ENCODE measurements around the gene PSMG3. TPM values are rescaled to one million over a fixed set of nuclear protein-coding genes. Genes with fewer than 3 reads are reported as not detected.

Gene PSMG3
- total and polyA plus RNA-seq, 2 donors (not counting 3 experiments of a cell fraction or from before 2014, with no cell fraction given) = 25.5 to 49.7 TPM

DNA sequence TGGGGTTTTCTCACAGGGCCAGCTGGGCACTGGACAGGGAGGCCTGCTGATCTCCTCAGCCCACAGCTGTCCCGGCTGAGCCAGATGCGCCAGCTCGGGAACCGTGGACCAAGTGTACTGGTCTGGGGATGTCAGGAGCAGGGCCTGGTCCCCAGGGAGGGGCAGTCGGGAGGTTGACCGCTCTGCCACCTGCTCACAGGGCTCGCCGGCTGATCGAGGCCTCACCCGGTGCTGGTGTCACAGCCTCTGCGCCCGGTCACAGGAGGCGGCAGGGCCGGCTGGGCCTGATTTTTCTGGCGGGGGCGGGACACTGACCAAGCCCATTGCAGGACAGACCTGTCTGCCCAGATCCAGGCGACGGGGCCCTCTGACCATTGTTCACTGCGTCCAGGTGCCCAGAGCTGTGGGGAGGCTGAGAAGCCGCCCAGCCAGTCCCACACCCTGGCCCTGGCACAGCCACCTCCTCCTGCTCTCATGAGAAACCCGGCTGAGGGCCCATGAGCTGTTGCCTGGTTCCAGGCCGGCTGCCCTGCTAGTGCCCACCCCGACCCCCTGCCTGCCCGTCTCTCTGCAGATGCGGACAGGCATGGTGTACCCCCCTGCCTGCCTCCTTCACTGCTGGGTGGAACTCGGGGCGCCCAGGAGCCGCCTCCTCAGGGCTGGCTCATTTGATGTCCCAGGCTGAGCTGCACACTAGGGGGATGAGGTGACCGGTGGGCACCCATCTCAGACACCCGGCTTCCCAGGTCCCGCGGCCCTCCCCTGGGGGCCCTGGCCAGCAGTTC is 10.8 kb downstream of the PSMG3 start:
- Histone ChIP-seq H2AFZ (ENCODE audit: low read depth, low read length) (no peak overlapping the region), H3K27ac (ENCODE audit: insufficient read depth, low read depth, low read length) (no peak overlapping the region), H3K4me1 (ENCODE audit: control insufficient read depth, extremely low read depth, insufficient read depth, low read length) (no peaks in the 10 kb centered on the region), H3K36me3 (ENCODE audit: control insufficient read depth in 2 of 2, extremely low read depth in 1 of 2, insufficient read depth in 2 of 2, low read length in 2 of 2) (no peaks in the 10 kb centered on the region), H3K9me1 (replicated peaks; ENCODE audit: control insufficient read depth, extremely low read depth, insufficient read depth, low read length) (no peaks in the 10 kb centered on the region), H3K79me2 (ENCODE audit: control insufficient read depth, insufficient read depth, low read length) (no peaks in the 10 kb centered on the region), H3K9me3 (replicated peaks; ENCODE audit: control insufficient read depth, insufficient read depth, low read length) (no peaks in the 10 kb centered on the region), H3K27me3 (ENCODE audit: control insufficient read depth in 2 of 2, insufficient read depth in 2 of 2, low read length in 2 of 2) (no peaks in the 10 kb centered on the region), H3K4me2 (ENCODE audit: insufficient read depth, low read length) (no peak overlapping the region), H3K4me3 (replicated peaks in 1 of 3; ENCODE audit: insufficient read depth in 1 of 3, low read depth in 1 of 3, low read length in 3 of 3) (no peak overlapping the region), H4K20me1 (replicated peaks; ENCODE audit: control insufficient read depth, extremely low read depth, insufficient read depth, low read length) (no peaks in the 10 kb centered on the region), H3K9ac (replicated peaks; ENCODE audit: extremely low read depth, insufficient read depth, low read length) (no peak overlapping the region)
- no peak for FAIRE-seq
- ChIA-PET POLR2A (no interaction called here), CTCF (interaction anchor here (0.9 to 1.2 kb wide), 3 partner anchors 23 to 55 kb away, joined by 3 read pairs; partner anchors contain the start of gene INTS1)
- dilution Hi-C loops (cut with MboI; ENCODE audit: extremely low pct_ligation_motif_present, low sequenced_read_pairs) (no loop called here), intact Hi-C loops (cut with micrococcal nuclease) (no loop called here)
- BruUV-seq (replicated peaks) = no TSS peak
- no peak for TF ChIP-seq FOS (IDR thresholded peaks at IDR 0.05; ENCODE audit: borderline replicate concordance, insufficient read depth, low read length)
- TF ChIP-seq GATA2 (IDR thresholded peaks at IDR 0.05; ENCODE audit: insufficient read depth, insufficient read length, low read depth, low read length) = no peak
- TF ChIP-seq POLR2A (IDR thresholded peaks at IDR 0.05; ENCODE audit: low read depth, low read length) = no peak
- no peak for TF ChIP-seq POLR2AphosphoS5 (IDR thresholded peaks at IDR 0.05; ENCODE audit: insufficient read depth, low read depth, low read length)
- TF ChIP-seq EZH2 (IDR thresholded peaks at IDR 0.05; ENCODE audit: borderline replicate concordance, low read depth, low read length, severe bottlenecking) = no peak
- TF ChIP-seq MAX (IDR thresholded peaks at IDR 0.05; ENCODE audit: insufficient read depth, insufficient read length) = no peak
- TF ChIP-seq MYC (IDR thresholded peaks at IDR 0.05; ENCODE audit: low read depth, low read length) = no peak
- TF ChIP-seq, protein P1, sequence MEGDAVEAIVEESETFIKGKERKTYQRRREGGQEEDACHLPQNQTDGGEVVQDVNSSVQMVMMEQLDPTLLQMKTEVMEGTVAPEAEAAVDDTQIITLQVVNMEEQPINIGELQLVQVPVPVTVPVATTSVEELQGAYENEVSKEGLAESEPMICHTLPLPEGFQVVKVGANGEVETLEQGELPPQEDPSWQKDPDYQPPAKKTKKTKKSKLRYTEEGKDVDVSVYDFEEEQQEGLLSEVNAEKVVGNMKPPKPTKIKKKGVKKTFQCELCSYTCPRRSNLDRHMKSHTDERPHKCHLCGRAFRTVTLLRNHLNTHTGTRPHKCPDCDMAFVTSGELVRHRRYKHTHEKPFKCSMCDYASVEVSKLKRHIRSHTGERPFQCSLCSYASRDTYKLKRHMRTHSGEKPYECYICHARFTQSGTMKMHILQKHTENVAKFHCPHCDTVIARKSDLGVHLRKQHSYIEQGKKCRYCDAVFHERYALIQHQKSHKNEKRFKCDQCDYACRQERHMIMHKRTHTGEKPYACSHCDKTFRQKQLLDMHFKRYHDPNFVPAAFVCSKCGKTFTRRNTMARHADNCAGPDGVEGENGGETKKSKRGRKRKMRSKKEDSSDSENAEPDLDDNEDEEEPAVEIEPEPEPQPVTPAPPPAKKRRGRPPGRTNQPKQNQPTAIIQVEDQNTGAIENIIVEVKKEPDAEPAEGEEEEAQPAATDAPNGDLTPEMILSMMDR (IDR thresholded peaks at IDR 0.05; ENCODE audit: extremely low read depth in 1 of 2, insufficient read depth in 1 of 2, low read depth in 1 of 2, low read length in 2 of 2) = no peak
- no peak for TF ChIP-seq JUN (IDR thresholded peaks at IDR 0.05; ENCODE audit: borderline replicate concordance, insufficient read depth, insufficient read length, low read depth)
- no peak for DNase-seq (ENCODE audit: low read depth, low spot score)
